ENCODE results near the gene PARVB.

The PARVB gene

GRCh38 chr22:44188986-44189630 is 165.0 kb downstream of the PARVB start:
- no peak for DNase-seq

- no peak for DNase-seq
Measured at GRCh38 chr22:44190381-44190976, 166.4 kb downstream of the PARVB start.

DNA sequence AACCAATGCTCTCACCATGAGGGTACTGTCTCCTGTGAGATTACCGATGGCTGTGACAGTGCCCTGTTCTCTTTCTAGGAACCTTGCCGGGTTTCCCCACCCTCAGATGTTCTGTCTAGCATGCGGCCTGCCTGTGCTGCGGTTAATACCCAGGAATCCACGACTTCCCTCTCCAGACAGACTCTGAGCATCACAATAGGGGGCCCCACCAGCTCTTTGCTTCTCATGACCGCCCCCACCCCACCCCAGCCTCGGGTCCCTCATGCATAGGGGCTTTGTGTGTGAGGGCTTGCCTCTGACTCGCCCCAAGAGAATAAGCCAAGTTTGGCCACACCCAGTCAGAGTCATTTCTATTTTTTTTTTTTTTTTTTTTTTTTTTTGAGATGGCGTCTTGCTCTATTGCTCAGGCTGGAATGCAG is 166.9 kb downstream of the PARVB start:
- DNase-seq = peak; percentile 25

DNA sequence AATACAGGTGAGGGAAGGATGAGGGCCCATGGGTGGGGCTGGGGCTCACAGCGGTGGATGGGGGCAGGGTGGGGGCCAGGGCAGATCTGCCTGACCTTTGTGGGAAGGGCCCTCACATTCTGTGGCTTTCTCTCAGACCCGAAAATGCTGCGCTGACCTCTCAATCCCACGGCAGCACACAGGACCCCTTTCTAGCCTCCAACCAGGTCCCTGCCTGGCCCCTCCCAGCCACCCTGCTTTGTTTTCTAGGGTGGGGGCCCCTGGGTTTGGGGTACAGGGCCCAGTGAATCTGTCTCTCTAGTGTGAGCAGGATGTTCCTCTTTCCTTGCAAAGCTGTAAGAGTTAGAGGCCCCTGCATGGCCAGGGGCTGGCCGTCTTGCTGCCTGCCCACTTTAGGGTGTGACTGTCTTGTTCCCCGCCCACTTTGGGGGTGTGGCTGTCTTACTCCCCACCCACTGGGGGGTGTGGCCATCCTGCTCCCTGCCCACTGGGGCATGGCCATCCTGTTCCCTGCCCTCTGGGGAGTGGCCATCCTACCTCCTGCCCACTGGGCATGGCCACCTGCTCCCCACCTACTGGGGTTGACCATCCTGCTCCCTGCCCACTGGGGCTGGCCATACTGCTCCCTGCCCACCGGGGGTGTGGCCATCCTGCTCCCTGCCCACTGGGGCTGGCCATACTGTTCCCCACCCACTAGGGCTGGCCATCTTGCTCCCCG is 168.2 kb downstream of the PARVB start:
- DNase-seq = peak; percentile 53

GRCh38 chr22:44192816-44193534 is 168.9 kb downstream of the PARVB start:
- DNase-seq = no peak

- no peak for DNase-seq
Measured at GRCh38 chr22:44193535-44193891, 169.4 kb downstream of the PARVB start.

DNA sequence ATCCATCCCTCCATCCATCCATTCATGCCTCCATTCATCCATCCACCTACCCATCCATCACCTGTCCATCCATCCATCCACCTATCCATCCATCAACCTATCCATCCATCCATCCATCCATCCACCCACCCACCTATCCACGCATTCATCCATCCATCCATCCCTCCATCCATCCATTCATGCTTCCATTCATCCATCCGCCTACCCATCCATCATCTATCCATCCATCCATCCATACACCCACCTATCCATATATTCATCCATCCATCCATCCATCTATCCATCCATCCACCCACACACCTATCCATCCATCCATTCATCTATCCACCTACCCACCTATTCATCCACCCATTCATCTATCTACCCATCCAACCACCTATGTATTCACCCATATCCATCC is 170.5 kb downstream of the PARVB start:
- DNase-seq = no peak

DNA sequence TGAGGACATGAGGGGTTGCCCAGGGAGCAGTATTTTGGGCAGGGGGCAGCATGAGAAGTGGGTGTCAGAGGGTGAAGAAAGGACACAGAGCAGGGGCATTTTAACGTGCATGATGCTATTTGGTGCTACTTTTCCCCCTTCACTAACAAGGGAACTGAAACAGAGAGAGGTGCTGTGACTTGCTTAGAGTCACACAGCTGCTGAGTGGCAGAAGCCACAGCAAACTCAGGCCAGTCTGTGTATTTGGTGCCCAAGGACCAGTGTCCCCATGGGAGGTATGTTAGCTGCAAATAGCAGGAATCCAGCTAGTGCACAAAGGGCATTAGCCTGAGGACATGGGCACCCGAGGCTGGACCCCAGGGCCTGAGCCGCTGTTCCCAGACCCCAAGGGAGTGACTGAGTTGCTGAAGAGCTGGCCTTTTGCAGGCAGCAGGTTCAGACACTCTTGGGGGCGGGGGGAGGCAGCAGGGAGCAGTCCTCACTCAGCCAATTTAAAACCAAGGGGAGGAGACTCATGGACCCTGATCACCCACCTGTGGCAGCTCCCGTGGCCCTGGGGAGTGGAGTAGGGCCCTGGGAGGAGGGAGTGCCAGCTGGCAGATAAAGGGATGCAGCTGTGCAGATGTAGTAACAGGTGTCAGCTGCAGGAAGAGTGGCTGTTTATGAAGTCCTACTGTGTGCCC is 171.2 kb downstream of the PARVB start:
- no peak for DNase-seq

DNA sequence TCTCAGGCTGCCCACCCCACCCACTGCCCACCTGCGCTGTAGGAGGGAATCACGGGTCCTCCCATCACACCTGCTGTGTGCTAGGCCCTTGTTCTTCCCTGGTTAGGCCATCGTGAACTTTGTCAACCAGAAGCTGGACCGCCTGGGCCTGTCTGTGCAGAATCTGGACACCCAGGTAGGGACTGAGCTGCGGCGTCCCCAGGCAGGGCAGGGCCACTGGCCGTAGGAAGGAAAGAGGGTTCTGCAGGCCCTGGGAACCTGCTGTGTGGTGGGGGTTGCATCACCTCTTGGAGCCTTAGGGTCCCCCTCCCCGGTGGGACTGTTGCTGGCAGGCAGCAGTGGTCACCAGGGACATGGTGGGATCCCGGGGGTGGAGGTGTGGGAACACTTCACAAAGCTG is 172.1 kb downstream of the PARVB start:
- no peak for DNase-seq

- no peak for DNase-seq
Measured at GRCh38 chr22:44196731-44197131, 172.6 kb downstream of the PARVB start.

DNA sequence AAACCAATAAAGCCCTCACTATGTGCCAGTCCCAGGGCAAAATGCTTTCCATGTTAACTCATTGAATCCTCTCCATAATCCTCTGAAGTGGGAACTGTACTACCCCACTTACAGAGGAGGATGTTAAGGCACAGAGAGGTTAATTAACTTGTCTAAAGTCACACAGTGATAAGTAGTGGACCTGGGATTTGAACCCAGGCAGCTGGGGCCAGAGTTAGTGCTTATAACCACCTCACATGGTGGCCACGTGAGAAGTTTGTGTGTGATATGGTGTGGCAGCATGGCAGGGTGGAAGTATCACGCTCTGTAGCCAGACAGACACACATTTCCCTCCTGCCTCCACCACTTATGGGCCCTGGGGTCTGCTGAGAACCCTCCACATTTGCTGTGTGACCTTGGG is 173.2 kb downstream of the PARVB start:
- DNase-seq = no peak

DNA sequence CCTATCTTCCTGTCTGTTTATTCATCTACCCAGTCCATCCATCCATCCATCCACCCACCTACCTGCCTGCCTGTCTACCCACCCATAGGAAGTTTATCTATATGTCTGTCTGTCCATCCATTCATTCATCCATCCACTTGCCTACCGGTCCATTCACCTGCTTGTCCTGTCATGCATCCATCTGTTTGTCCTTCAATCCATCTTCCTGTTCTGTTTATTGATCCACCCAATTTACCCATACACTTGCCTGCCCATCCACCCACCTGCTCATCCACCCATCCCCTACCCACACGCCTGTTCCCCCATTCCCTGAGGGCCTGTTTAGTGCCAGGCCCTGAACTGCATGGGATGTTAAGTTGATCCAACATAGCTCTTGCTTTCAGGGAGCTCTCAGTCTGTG is 175.1 kb downstream of the PARVB start:
- DNase-seq = no peak

GRCh38 chr22:44199866-44200265 is 175.8 kb downstream of the PARVB start:
- no peak for DNase-seq

GRCh38 chr22:44200451-44200850 is 176.3 kb downstream of the PARVB start:
- no peak for DNase-seq

GRCh38 chr22:44200855-44201550 is 176.9 kb downstream of the PARVB start:
- DNase-seq = no peak

DNA sequence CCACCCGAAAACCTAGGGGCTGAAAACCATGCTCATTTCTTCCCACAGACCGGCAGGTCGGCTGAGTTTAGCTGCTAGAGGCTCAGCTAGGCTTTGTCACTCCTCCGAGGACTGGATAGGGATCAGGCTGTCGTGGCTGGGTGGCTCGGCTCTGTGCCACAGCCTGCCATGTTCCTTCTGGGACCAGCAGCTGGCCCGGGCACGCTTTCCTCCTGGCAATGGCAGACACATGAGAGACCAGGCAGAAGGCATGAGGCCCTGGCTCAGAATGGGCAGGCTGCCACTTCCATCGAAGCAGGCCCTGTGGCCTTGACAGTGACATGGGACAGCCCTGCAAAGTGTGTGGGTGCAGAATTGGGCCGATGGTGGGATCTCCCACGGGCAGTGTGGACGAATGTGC is 177.6 kb downstream of the PARVB start:
- no peak for DNase-seq

GRCh38 chr22:44202261-44202789 is 178.2 kb downstream of the PARVB start:
- DNase-seq = no peak

GRCh38 chr22:44203203-44203602 is 179.1 kb downstream of the PARVB start:
- no peak for DNase-seq

DNA sequence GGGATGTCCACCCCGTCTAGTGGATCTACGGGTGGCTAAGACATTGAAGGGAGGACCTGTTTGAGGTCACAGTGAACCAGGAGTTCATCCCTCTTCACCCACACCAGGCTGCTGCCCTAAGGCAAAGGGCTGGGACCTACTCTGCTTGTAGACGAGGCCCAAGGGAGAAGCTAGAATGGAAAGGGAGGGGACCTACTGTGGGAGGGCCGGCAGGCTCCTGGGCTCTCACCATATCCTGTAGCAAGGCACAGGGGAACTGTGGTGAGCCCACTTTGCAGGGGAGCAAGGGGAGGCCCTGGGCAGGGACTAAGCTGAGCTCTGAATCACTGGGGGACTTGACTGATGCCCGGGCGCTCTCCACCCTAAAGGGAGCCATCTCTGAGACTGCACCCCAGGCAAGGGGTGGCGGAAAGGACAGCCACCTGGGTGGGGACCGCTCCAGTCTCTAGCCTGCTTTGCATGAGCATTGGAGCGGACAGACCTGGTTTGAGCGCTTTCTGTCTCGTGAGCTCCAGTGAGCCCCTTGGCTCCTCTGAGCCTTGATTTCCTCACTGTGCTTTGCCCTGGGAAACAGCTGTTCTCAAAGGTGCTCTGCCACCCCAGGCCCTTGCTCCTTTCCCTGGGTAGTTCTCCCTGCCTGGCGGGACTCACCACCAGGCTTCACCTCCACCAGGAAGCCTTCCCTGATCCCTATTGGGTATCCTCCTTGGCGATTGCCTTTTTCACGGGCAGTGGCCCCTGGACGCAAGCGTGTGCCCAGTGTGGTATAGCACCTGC is 180.8 kb downstream of the PARVB start:
- no peak for DNase-seq

- DNase-seq = no peak
Measured at GRCh38 chr22:44205516-44206329, 181.6 kb downstream of the PARVB start.

GRCh38 chr22:44206330-44206645 is 182.2 kb downstream of the PARVB start:
- no peak for DNase-seq

Data from CD4-positive, alpha-beta T cell treated with Interleukin-21 for 1 hour (primary cell).